Panc1 (cell line): Measurements from ENCODE around the gene TNNI3K.

Experiments
- POLR2AphosphoS5 ChIP-seq: IDR thresholded peaks from 2 replicates; pipeline ENCODE4 v1.6.1; 2012; ENCODE audit warnings: mild to moderate bottlenecking, low read depth, low read length, moderate library complexity
- REST ChIP-seq, 2 experiments: IDR thresholded peaks; 2 replicates each; pipeline ENCODE4 v1.6.1; 2011 to 2012; ENCODE audit warnings: low read depth in 2 of 2, control low read depth in 1 of 2, low read length in 1 of 2, mild to moderate bottlenecking in 1 of 2, moderate library complexity in 1 of 2; ENCODE audit not compliant: insufficient read depth in 1 of 2
- SIN3A ChIP-seq: IDR thresholded peaks from 2 replicates; pipeline ENCODE4 v1.6.1; 2012; ENCODE audit warnings: low read depth, mild to moderate bottlenecking, low read length, moderate library complexity, borderline replicate concordance; ENCODE audit not compliant: insufficient read depth
- TCF7L2 ChIP-seq: IDR thresholded peaks from 2 replicates; pipeline ENCODE4 v1.6.1; 2011; ENCODE audit warnings: mild to moderate bottlenecking, low read depth, low read length, inconsistent platforms
- TF ChIP-seq, protein P1 (sequence below): fragments of 450-650 bp; IDR thresholded peaks from 2 replicates; pipeline ENCODE4 v1.5.1; 2017; ENCODE audit warnings: mild to moderate bottlenecking

DNA sequence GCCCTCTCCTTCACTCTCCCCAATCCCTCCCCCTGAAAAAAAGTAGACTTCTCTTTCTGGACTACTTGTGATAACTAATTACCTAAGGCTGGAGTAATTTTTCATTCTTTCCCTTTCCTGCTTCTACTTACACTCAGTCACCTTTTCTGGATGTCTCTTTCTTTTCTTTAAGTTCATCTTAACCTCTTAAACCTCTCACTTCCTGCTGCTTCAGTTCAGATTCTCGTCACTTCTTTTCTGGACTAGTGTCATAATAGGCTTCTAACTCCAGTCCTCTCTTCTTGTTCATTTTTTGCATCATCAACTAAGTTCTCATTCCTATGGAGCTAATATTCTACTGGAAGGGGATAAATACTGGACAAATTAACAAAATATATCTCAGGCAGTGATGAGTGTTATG lies 201.8 kb downstream of the TNNI3K start:
- TF ChIP-seq, protein P1, sequence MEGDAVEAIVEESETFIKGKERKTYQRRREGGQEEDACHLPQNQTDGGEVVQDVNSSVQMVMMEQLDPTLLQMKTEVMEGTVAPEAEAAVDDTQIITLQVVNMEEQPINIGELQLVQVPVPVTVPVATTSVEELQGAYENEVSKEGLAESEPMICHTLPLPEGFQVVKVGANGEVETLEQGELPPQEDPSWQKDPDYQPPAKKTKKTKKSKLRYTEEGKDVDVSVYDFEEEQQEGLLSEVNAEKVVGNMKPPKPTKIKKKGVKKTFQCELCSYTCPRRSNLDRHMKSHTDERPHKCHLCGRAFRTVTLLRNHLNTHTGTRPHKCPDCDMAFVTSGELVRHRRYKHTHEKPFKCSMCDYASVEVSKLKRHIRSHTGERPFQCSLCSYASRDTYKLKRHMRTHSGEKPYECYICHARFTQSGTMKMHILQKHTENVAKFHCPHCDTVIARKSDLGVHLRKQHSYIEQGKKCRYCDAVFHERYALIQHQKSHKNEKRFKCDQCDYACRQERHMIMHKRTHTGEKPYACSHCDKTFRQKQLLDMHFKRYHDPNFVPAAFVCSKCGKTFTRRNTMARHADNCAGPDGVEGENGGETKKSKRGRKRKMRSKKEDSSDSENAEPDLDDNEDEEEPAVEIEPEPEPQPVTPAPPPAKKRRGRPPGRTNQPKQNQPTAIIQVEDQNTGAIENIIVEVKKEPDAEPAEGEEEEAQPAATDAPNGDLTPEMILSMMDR, result no peak
- TF ChIP-seq SIN3A (no peak), TCF7L2 (no peak), POLR2AphosphoS5 (no peak), REST (IDR thresholded peaks at IDR 0.05; ENCODE audit: insufficient read depth in 1 of 2, low read depth in 2 of 2, low read length in 1 of 2) (no peak)
